K562 treated with DMSO at 1 percent for 24 hours (cell line): Measurements from ENCODE around the gene VN1R4. TPM values are rescaled to one million over a fixed set of nuclear protein-coding genes. Genes with fewer than 3 reads are reported as not detected.

Experiments used
- total RNA-seq: library from RNA; unstranded; fragments of 300-600 nt; gene quantifications from 2 replicates; pipeline ENCODE4 v1.2.3, GENCODE V29; 2022; ENCODE audit warnings: low read depth; ENCODE audit not compliant: insufficient read depth

The VN1R4 gene, protein sequence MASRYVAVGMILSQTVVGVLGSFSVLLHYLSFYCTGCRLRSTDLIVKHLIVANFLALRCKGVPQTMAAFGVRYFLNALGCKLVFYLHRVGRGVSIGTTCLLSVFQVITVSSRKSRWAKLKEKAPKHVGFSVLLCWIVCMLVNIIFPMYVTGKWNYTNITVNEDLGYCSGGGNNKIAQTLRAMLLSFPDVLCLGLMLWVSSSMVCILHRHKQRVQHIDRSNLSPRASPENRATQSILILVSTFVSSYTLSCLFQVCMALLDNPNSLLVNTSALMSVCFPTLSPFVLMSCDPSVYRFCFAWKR
- not detected in 2 replicates for total RNA-seq

DNA sequence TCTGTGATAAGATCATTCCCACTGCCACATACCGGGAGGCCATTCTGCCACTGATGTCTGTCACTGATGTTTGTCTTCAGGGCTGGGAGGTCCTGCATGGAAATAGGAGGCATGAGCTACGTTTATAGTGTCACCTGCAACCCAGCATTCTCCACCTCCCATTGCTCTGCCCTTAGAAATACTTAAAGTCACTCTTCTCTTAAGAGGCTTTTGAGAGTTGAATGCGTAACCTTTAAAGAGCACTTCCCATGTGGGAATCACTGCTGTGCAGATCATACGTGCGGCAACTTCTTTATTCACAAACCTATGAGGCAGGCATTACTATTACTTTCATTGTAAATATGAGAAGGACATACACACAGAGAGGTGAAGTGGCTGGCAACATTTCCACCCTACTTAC lies at the start of gene VN1R4:
Gene VN1R4 (minus strand): TSS at position 101 of the 400 bp plus-strand sequence. CDS start 58 bp downstream, at position 43.

DNA sequence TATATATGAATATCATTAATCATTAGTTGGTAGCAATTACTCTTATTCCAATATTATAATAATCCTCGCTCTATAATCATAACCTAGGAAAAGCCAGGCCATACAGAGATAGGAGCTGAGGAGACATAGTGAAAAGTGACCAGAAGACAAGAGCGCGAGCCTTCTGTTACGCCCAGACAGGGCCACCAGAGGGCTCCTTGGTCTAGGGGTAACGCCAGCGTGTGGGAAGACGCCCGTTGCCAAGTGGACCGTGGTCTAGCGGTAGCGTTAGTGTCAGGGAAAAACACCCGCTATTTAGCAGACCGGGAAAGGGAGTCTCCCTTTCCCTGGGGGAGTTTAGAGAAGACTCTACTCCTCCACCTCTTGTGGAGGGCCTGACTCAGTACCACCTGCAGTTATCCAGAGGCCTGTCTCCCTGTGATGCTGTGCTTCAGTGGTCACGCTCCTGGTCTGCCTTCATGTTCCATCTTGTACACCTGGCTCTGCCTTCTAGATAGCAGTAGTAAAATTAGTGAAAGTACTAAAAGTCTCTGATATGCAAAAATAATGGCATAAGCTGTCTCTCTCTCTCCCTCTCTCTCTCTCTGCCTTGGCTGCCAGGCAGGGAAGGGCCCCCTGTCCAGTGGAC lies 9.7 kb downstream of the VN1R4 start, which contains the start of gene VN1R2:
Gene VN1R2 (plus strand): TSS at position 578 of the 628 bp plus-strand sequence. CDS start 84 bp downstream, outside the sequence.

DNA sequence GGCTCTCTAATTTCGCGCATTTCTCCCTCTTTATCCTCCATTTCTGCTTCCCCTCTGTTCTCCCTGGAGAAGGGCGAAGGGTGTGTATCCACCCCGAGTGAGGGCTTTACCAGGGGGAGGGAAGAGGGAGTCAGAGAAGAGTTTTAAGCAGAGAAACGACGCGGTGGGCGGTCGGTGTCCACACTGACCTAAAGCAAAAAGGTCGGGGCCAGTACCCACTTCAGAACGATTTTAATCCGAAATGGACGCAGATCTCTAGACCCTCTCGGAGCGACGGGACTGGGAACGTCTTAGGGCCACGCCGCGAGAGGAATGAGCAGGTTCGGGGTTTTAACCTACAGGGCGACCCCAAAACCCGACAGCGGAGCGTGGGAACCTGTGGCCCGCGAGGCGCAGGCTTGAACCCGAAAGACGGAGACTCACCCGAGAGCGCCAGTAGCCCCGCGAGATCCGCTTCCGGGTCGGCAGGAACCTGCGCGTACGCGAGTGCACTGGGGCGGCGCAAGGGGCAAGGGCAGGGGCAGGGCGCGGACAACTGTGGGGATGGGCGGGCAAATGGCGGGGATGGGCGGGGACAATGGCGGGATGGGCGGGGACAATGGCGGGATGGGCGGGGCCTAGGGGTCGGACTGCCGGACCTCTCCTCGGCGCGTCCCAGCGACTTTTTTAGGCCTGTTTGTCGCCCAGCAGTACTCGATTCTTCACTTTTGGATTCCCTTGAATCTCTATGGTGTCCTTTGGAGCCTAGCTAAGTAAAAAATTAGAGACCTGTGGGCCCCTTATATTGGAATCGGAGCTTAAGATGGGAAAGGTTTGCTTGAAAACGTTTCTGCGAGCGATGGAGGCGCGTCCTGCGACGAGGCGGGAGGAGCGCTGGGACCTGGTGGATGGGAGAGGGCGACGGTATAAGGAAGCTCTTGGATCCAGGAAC lies 12.8 kb downstream of the VN1R4 start, which contains the start of gene ZNF677:
Gene ZNF677 (minus strand): TSS at position 463 of the 931 bp plus-strand sequence. CDS start 3,323 bp downstream, outside the sequence.

Other genes with a start within 250 kb of the VN1R4 start
- 0.43 and 0.64 TPM in 2 replicates for gene ERVV-2, start 223.0 kb downstream of the VN1R4 start, total RNA-seq
- gene ZNF160, start 164.3 kb downstream of the VN1R4 start, total RNA-seq, result 10.6 and 12.2 TPM in 2 replicates
- gene ZNF415, start 134.8 kb downstream of the VN1R4 start, total RNA-seq, result not detected in 2 replicates
- 2.3 and 2.6 TPM in 2 replicates for gene ZNF347, start 108.7 kb downstream of the VN1R4 start, total RNA-seq
- 3.1 and 3.9 TPM in 2 replicates for gene ZNF665, start 74.4 kb downstream of the VN1R4 start, total RNA-seq
- gene ZNF677, start 12.8 kb downstream of the VN1R4 start, total RNA-seq, result 0.30 and 1.5 TPM in 2 replicates
- gene VN1R2, start 9.4 kb downstream of the VN1R4 start, total RNA-seq, result not detected in 2 replicates
- 2.2 and 2.7 TPM in 2 replicates for gene ZNF845, start 66.0 kb upstream of the VN1R4 start, total RNA-seq
- gene ZNF525, start 98.0 kb upstream of the VN1R4 start, total RNA-seq, result 1.8 and 4.8 TPM in 2 replicates
- gene ZNF765, start 127.4 kb upstream of the VN1R4 start, total RNA-seq, result 4.2 and 5.0 TPM in 2 replicates
- 6.8 and 8.5 TPM in 2 replicates for gene ZNF761, start 164.3 kb upstream of the VN1R4 start, total RNA-seq
- 2.0 and 2.2 TPM in 2 replicates for gene ZNF813, start 200.0 kb upstream of the VN1R4 start, total RNA-seq